Smooth muscle cell (in vitro differentiated cells): Measurements from ENCODE around the gene RNF126. TPM values are rescaled to one million over a fixed set of nuclear protein-coding genes. Genes with fewer than 3 reads are reported as not detected.

Source experiments
- DNase-seq: peaks from one replicate; lab custom pipeline; 2025; ENCODE audit not compliant: unreplicated experiment; lab: John Stamatoyannopoulos, UW
- H2AFZ ChIP-seq: fragments of 200-600 bp; sonication (generic); 2 replicates; pipeline ENCODE4 v1.6.0; 2016; ENCODE audit warnings: antibody characterized with exemption, low read depth, mild to moderate bottlenecking
- H3F3A ChIP-seq: fragments of 200-600 bp; sonication (generic); 2 replicates; pipeline ENCODE4 v1.6.0; 2017; ENCODE audit warnings: antibody characterized with exemption, low read depth
- H3K27ac ChIP-seq: fragments of 200-600 bp; sonication (generic); 2 replicates; pipeline ENCODE4 v1.5.1; 2016; ENCODE audit warnings: low read depth, mild to moderate bottlenecking
- H3K27me3 ChIP-seq: fragments of 200-600 bp; sonication (generic); 2 replicates; pipeline ENCODE4 v1.6.1; 2016; ENCODE audit warnings: low read depth, mild to moderate bottlenecking
- H3K36me3 ChIP-seq: fragments of 200-600 bp; sonication (generic); 2 replicates; pipeline ENCODE4 v1.5.1; 2016; ENCODE audit warnings: low read depth
- H3K4me1 ChIP-seq: fragments of 200-600 bp; sonication (generic); 2 replicates; pipeline ENCODE4 v1.5.1; 2016; ENCODE audit warnings: low read depth
- H3K4me2 ChIP-seq: fragments of 200-600 bp; sonication (generic); 2 replicates; pipeline ENCODE4 v1.6.0; 2016; ENCODE audit warnings: mild to moderate bottlenecking
- H3K4me3 ChIP-seq: fragments of 200-600 bp; sonication (generic); 2 replicates; pipeline ENCODE4 v1.5.1; 2016; ENCODE audit warnings: mild to moderate bottlenecking
- H3K79me2 ChIP-seq: fragments of 200-600 bp; sonication (generic); 2 replicates; pipeline ENCODE4 v1.6.0; 2016; ENCODE audit warnings: low read depth, mild to moderate bottlenecking
- H3K9ac ChIP-seq: fragments of 200-600 bp; sonication (generic); 2 replicates; pipeline ENCODE4 v1.6.0; 2016; ENCODE audit warnings: low read depth
- H3K9me3 ChIP-seq: fragments of 200-600 bp; sonication (generic); replicated peaks from 2 replicates; pipeline ENCODE4 v1.5.1; 2016; ENCODE audit warnings: low read depth
- H4K20me1 ChIP-seq: fragments of 200-600 bp; sonication (generic); 2 replicates; pipeline ENCODE4 v1.6.0; 2016; ENCODE audit warnings: low read depth
- CTCF ChIP-seq: fragments of 200-600 bp; sonication (generic); IDR thresholded peaks from 2 replicates; pipeline ENCODE4 v1.5.1; 2017; ENCODE audit warnings: borderline replicate concordance, mild to moderate bottlenecking, antibody characterized with exemption; ENCODE audit not compliant: insufficient read depth, poor library complexity, severe bottlenecking
- WGBS: methylation state at CpG from one replicate; pipeline ENCODE4 v1.1.7; 2016; ENCODE audit warnings: low lambda C conversion rate; 5-methylcytosine and 5-hydroxymethylcytosine counted together
- polyA plus RNA-seq: library from polyadenylated mRNA; unstranded; fragments of >200 nt; fragmentation: Nextera tagmentation; extraction: Ambion mirVana; gene quantifications from 2 replicates; pipeline ENCODE4 v1.2.1, GENCODE V29; 2016
- total RNA-seq: library from RNA; depleted of rRNA; stranded (reverse); fragments of >200 nt; gene quantifications from 2 replicates; pipeline ENCODE4 v1.2.3, GENCODE V29; 2014

RNF126 gene
- total and polyA plus RNA-seq, 2 experiments from 2014 or later: 19.8 to 60.4 TPM

DNA sequence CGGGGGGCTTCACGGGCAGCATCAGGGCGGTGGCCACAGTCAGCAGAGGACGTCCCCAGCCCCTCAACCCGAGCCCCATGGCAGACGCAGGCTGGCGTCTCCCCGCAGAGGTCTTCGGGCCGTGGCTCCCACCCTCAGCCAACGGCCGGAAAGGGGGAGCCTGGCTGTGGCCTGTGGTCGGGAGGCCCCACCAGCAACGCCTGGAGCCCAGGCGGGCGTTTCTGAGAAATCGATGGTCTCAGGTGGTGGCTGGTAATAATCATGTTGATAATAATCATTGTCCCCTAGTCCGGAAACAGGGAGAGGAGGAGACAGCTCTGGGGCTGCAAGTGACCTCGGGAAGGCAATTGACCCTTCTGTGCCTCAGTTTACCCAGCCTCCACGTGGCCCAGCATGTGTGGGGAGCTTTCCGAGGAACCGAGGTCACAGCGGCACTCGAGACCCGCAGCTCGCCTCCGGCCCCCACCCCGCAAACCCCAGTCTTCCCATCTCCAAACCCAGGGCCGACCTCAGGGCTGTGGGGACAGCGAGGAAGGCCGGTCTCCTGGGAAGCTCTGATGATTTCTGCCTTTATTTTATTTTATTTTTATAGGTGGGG lies 32.4 kb upstream of the RNF126 start, which contains the start of gene PRSS57:
Gene PRSS57 (minus strand): TSS at position 101 of the 598 bp plus-strand sequence. CDS start 22 bp downstream, at position 79.
- Histone ChIP-seq H3K4me1 (no peaks in the 10 kb centered on the region), H3K9ac (no peak within 1 kb of the TSS), H3F3A (no peaks in the 10 kb centered on the region), H2AFZ (no peak within 1 kb of the TSS), H3K36me3 (no peaks in the 10 kb centered on the region), H3K4me2 (no peak within 1 kb of the TSS), H3K9me3 (no peaks in the 10 kb centered on the region), H3K27ac (no peak within 1 kb of the TSS), H4K20me1 (no peaks in the 10 kb centered on the region), H3K27me3 (no peaks in the 10 kb centered on the region), H3K4me3 (no peak within 1 kb of the TSS), H3K79me2 (no peaks in the 10 kb centered on the region)
- WGBS: 92% methylated on average over 27 of the region's 31 CpGs
- no peak for DNase-seq
- TF ChIP-seq CTCF: no peak

- no peak for TF ChIP-seq CTCF
- no peak for DNase-seq
- H3K27me3 ChIP-seq: no peaks in the 10 kb centered on the region
- H3K9ac ChIP-seq: no peak overlapping the region
- no peak overlapping the region for H2AFZ ChIP-seq
- H3K4me2 ChIP-seq: no peak overlapping the region
- no peaks in the 10 kb centered on the region for H3K4me1 ChIP-seq
- H3K4me3 ChIP-seq: no peak overlapping the region
- no peaks in the 10 kb centered on the region for H3K36me3 ChIP-seq
- WGBS: 87% methylated on average over 35 of the region's 41 CpGs
- H3K79me2 ChIP-seq: no peaks in the 10 kb centered on the region
- no peaks in the 10 kb centered on the region for H4K20me1 ChIP-seq
- no peaks in the 10 kb centered on the region for H3K9me3 ChIP-seq
- H3F3A ChIP-seq: no peaks in the 10 kb centered on the region
- no peak overlapping the region for H3K27ac ChIP-seq
These were observed 31.7 kb upstream of the RNF126 start for GRCh38 chr19:694481-695351.

DNA sequence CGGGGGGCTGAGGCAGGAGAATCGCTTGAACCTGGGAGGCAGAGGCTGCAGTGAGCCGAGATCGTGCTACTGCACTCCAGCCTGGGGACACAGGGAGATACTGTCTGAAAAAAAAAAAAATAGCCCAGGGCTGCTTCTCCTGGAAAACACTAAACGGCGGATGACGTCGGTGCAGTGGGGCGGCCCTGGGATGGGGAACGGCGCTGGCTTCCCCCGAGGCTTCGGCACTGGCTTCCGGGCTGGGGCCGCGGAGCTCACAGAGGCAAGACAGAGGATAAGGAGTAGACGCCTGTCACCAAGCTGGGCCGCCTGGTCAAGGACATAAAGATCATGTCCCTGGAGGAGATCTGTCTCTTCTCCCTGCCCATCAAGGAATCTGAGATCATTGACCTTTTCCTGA lies 27.2 kb upstream of the RNF126 start:
- H3K4me3 ChIP-seq: no peak overlapping the region
- H3K4me2 ChIP-seq: no peak overlapping the region
- H3K79me2 ChIP-seq: no peaks in the 10 kb centered on the region
- H3K4me1 ChIP-seq: no peaks in the 10 kb centered on the region
- no peaks in the 10 kb centered on the region for H3K9me3 ChIP-seq
- no peak overlapping the region for H3K27ac ChIP-seq
- H3K27me3 ChIP-seq: no peaks in the 10 kb centered on the region
- no peak overlapping the region for H3K9ac ChIP-seq
- no peaks in the 10 kb centered on the region for H3F3A ChIP-seq
- DNase-seq: no peak
- WGBS: 83% methylated on average over 18 of the region's 18 CpGs
- no peaks in the 10 kb centered on the region for H4K20me1 ChIP-seq
- no peak for TF ChIP-seq CTCF
- no peak overlapping the region for H2AFZ ChIP-seq
- no peaks in the 10 kb centered on the region for H3K36me3 ChIP-seq
